K562 (cell line): ENCODE data around the gene ULK1. TPM values are rescaled to one million over a fixed set of nuclear protein-coding genes. Genes with fewer than 3 reads are reported as not detected.
A peak's percentile ranks its signal among the peaks of the same experiment; 100 is the strongest.

ENCODE experiments used
- AFF1 ChIP-seq, 2 experiments: fragments of 450-650 bp; IDR thresholded peaks; 2 replicates each; pipeline ENCODE4 v1.6.1; 2018; ENCODE audit warnings: mild to moderate bottlenecking in 2 of 2, low read depth in 1 of 2; ENCODE audit not compliant: partially characterized antibody in 2 of 2
- CTBP1 ChIP-seq: fragments of 450-650 bp; IDR thresholded peaks from 2 replicates; pipeline ENCODE4 v1.6.1; 2016; ENCODE audit warnings: borderline replicate concordance
- FOXK1 ChIP-seq: sonication (generic); formaldehyde crosslinking; IDR thresholded peaks from 2 replicates; pipeline ENCODE4 v1.8.0; 2022; ENCODE audit warnings: missing genetic modification reagents, mild to moderate bottlenecking, borderline replicate concordance
- GABPB2 ChIP-seq: fragments of 250-450 bp; sonication (Bioruptor Pico); conservative IDR thresholded peaks from 2 replicates; pipeline ENCODE4 v1.5.1; 2021; ENCODE audit warnings: mild to moderate bottlenecking
- MAFF ChIP-seq: IDR thresholded peaks from 2 replicates; pipeline ENCODE4 v1.6.1; 2012; ENCODE audit warnings: low read length, improper control_type of control experiment
- POLR2A ChIP-seq: fragments of 450-650 bp; conservative IDR thresholded peaks from 2 replicates; pipeline ENCODE4 v1.6.1; 2016
- RAD21 ChIP-seq, 2 experiments: fragments of 250-450 bp in 1 of 2; fragments of 450-650 bp in 1 of 2; sonication (Bioruptor Pico) in 1 of 2; formaldehyde crosslinking in 1 of 2; IDR thresholded peaks in 1 of 2; conservative IDR thresholded peaks in 1 of 2; 2 replicates each; pipeline versions ENCODE4 v1.4.0 to v1.8.0; 2020 to 2022; ENCODE audit warnings: mild to moderate bottlenecking in 2 of 2, moderate library complexity in 1 of 2
- RBM34 ChIP-seq: fragments of 200-400 bp; formaldehyde crosslinking; IDR thresholded peaks from 2 replicates; pipeline ENCODE4 v1.6.1; 2018; ENCODE audit warnings: low read length, borderline replicate concordance; ENCODE audit not compliant: insufficient read depth
- SAFB2 ChIP-seq: fragments of 200-400 bp; formaldehyde crosslinking; IDR thresholded peaks from 2 replicates; pipeline ENCODE4 v1.6.1; 2018; ENCODE audit warnings: borderline replicate concordance, low read length, low read depth, moderate library complexity; ENCODE audit not compliant: severe bottlenecking
- TCFL5 ChIP-seq: fragments of 250-450 bp; sonication (Bioruptor Pico); conservative IDR thresholded peaks from 2 replicates; pipeline ENCODE4 v1.6.1; 2021; ENCODE audit warnings: mild to moderate bottlenecking, moderate library complexity, matching md5 sums
- TFAP4 ChIP-seq: sonication (generic); formaldehyde crosslinking; IDR thresholded peaks from 2 replicates; pipeline ENCODE4 v1.8.0; 2022; ENCODE audit warnings: missing genetic modification reagents, mild to moderate bottlenecking, moderate library complexity, borderline replicate concordance
- THRB ChIP-seq: fragments of 450-650 bp; formaldehyde crosslinking; conservative IDR thresholded peaks from 2 replicates; pipeline ENCODE4 v1.4.0; 2022; ENCODE audit warnings: mild to moderate bottlenecking, missing genetic modification characterization
- ZNF398 ChIP-seq: fragments of 250-450 bp; sonication (Bioruptor Pico); IDR thresholded peaks from 2 replicates; pipeline ENCODE4 v1.8.0; 2021; ENCODE audit warnings: moderate library complexity, mild to moderate bottlenecking, inconsistent platforms
- ZSCAN32 ChIP-seq: fragments of 450-650 bp; formaldehyde crosslinking; IDR thresholded peaks from 2 replicates; pipeline ENCODE4 v1.4.0; 2020; ENCODE audit warnings: mild to moderate bottlenecking, moderate library complexity
- polyA plus RNA-seq, 8 experiments: library from polyadenylated mRNA; depleted of rRNA in 4 of 8; stranded (reverse) in 5 of 8; unstranded in 3 of 8; fragments of >200 nt; fragmentation: Nextera tagmentation in 2 of 8; fragmentation: Illumina TruSeq in 1 of 8; extraction: Ambion mirVana in 2 of 8; extraction: Trizol in 1 of 8; gene quantifications; 2 replicates each; pipeline versions ENCODE4 v1.2.1 to v1.2.3, GENCODE V29; 2011 to 2014; ENCODE audit warnings: inconsistent platforms in 1 of 8, missing spikeins in 1 of 8
- total RNA-seq, 7 experiments: library from RNA; depleted of rRNA in 6 of 7; stranded (reverse); fragments of >200 nt in 6 of 7; fragmentation: Illumina TruSeq in 2 of 7; extraction: Trizol in 2 of 7; gene quantifications; 2 replicates each; pipeline versions ENCODE4 v1.2.1 to v1.2.3, GENCODE V29; 2011 to 2021; ENCODE audit warnings: low replicate concordance in 1 of 7

Gene ULK1
- total and polyA plus RNA-seq, 9 of the 15 experiments (the other 6 are each of a cell fraction or from before 2014, with no cell fraction given) = 0.15 to 29.4 (median 2.5) TPM

- TF ChIP-seq AFF1 (IDR thresholded peaks at IDR 0.05; ENCODE audit: low read depth in 1 of 2, partially characterized antibody in 2 of 2) (no peak), CTBP1 (peak; percentile 40; the same call in 1 of the 2 replicates), RAD21 (CRISPR knock-in tag; conservative IDR thresholded peaks at IDR 0.05 in 1 of 2, IDR thresholded peaks at IDR 0.05 in 1 of 2) (0 out of 4 replicates have a peak, but pooled peaks of 1 of the 2 experiments have one; percentile 17), ZSCAN32 (CRISPR knock-in tag) (no peak), ZNF398 (CRISPR knock-in tag) (no peak), GABPB2 (CRISPR knock-in tag) (no peak), FOXK1 (CRISPR knock-in tag) (no peak), TCFL5 (no peak), MAFF (no peak), POLR2A (no peak), TFAP4 (peak; percentile 5; the same call in 1 of the 2 replicates), THRB (no peak), SAFB2 (no peak), RBM34 (no peak)
Measured at GRCh38 chr12:131853832-131854797, 40.3 kb upstream of the ULK1 start (continued).
